Measurements from ENCODE around the gene CST3. TPM values are rescaled to one million over a fixed set of nuclear protein-coding genes. Genes with fewer than 3 reads are reported as not detected.
A peak's percentile ranks its signal among the peaks of the same experiment; 100 is the strongest.

Gene CST3
- total and polyA plus RNA-seq, 10 of the 15 experiments (the other 5 are each of a cell fraction or from before 2014, with no cell fraction given): 11.8 to 127 (median 57.8) TPM

DNA sequence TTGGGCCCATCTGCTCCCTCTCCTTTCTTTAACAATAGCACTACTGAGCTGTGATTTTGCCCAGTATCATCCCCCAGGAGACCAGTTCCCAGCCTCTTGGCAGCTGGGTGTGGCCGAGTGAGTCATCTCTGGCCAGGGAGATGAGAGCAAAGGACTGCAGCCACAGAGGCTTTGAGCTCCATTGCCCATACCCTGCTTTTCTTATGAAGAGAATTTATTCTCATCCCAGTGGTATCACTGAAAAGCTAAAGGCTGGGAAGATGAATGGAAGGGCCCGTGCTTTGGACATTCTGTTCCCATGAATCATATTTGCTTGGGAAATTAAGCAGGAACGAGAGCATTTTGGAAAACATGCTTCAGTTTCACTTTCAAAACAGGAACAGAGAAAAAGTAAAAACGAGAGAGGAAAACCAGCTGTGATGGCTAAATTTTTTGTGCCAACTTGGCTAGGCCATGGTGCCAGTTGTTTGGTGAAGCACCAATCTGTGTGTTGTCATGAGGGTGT is 14.9 kb downstream of the CST3 start (continued):
- no peak for TF ChIP-seq RAD51 (IDR thresholded peaks at IDR 0.05)
- no peak for TF ChIP-seq PAX8 (IDR thresholded peaks at IDR 0.05)
- TF ChIP-seq RFX5 (IDR thresholded peaks at IDR 0.05; ENCODE audit: low read depth, low read length): no peak
- TF ChIP-seq RCOR1 (conservative IDR thresholded peaks at IDR 0.05; ENCODE audit: low read depth, low read length): no peak
- TF ChIP-seq, protein P1, sequence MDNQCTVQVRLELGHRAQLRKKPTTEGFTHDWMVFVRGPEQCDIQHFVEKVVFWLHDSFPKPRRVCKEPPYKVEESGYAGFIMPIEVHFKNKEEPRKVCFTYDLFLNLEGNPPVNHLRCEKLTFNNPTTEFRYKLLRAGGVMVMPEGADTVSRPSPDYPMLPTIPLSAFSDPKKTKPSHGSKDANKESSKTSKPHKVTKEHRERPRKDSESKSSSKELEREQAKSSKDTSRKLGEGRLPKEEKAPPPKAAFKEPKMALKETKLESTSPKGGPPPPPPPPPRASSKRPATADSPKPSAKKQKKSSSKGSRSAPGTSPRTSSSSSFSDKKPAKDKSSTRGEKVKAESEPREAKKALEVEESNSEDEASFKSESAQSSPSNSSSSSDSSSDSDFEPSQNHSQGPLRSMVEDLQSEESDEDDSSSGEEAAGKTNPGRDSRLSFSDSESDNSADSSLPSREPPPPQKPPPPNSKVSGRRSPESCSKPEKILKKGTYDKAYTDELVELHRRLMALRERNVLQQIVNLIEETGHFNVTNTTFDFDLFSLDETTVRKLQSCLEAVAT (IDR thresholded peaks at IDR 0.05): no peak
- no peak for TF ChIP-seq EZH2 (IDR thresholded peaks at IDR 0.05; ENCODE audit: borderline replicate concordance, control insufficient read depth, low read depth, low read length)
- 0 out of 2 replicates have a peak, but pooled peaks have one; percentile 26 for TF ChIP-seq TCF3 (IDR thresholded peaks at IDR 0.05; ENCODE audit: borderline replicate concordance, insufficient read depth, low read depth, low read length)
- TF ChIP-seq NFYB (IDR thresholded peaks at IDR 0.05; ENCODE audit: insufficient read depth, low read depth, low read length): no peak
- TF ChIP-seq, protein P2, sequence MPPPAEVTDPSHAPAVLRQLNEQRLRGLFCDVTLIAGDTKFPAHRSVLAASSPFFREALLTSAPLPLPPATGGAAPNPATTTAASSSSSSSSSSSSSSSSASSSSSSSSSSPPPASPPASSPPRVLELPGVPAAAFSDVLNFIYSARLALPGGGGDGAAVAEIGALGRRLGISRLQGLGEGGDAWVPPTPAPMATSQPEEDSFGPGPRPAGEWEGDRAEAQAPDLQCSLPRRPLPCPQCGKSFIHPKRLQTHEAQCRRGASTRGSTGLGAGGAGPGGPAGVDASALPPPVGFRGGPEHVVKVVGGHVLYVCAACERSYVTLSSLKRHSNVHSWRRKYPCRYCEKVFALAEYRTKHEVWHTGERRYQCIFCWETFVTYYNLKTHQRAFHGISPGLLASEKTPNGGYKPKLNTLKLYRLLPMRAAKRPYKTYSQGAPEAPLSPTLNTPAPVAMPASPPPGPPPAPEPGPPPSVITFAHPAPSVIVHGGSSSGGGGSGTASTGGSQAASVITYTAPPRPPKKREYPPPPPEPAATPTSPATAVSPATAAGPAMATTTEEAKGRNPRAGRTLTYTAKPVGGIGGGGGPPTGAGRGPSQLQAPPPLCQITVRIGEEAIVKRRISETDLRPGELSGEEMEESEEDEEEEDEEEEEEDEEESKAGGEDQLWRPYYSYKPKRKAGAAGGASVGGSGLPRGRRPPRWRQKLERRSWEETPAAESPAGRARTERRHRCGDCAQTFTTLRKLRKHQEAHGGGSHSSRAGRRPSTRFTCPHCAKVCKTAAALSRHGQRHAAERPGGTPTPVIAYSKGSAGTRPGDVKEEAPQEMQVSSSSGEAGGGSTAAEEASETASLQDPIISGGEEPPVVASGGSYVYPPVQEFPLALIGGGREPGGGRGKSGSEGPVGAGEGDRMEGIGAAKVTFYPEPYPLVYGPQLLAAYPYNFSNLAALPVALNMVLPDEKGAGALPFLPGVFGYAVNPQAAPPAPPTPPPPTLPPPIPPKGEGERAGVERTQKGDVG (CRISPR knock-in tag; IDR thresholded peaks at IDR 0.05): no peak
- TF ChIP-seq SUPT20H (IDR thresholded peaks at IDR 0.05; ENCODE audit: borderline replicate concordance, control insufficient read depth, low read depth, low read length): no peak
- TF ChIP-seq PAX5 (IDR thresholded peaks at IDR 0.05; ENCODE audit: borderline replicate concordance, low read depth, low read length): no peak
- TF ChIP-seq HDGF (IDR thresholded peaks at IDR 0.05): no peak
- no peak for TF ChIP-seq CREM (IDR thresholded peaks at IDR 0.05; ENCODE audit: low read depth)
- TF ChIP-seq BCL11A (IDR thresholded peaks at IDR 0.05; ENCODE audit: low read depth, low read length): no peak
- TF ChIP-seq CBX5 (IDR thresholded peaks at IDR 0.05; ENCODE audit: low read depth): no peak
- TF ChIP-seq BHLHE40 (IDR thresholded peaks at IDR 0.05; ENCODE audit: borderline replicate concordance in 1 of 2, low read depth in 2 of 2, low read length in 1 of 2): no peak
- no peak for TF ChIP-seq SREBF2 (IDR thresholded peaks at IDR 0.05; ENCODE audit: low read length)
- no peak for TF ChIP-seq SRF (IDR thresholded peaks at IDR 0.05; ENCODE audit: low read depth in 2 of 2, low read length in 2 of 2)
- no peak for TF ChIP-seq SUZ12 (IDR thresholded peaks at IDR 0.05; ENCODE audit: unreplicated experiment)
- no peak for TF ChIP-seq ASH2L (IDR thresholded peaks at IDR 0.05; ENCODE audit: borderline replicate concordance, low read depth)
- TF ChIP-seq TARDBP (IDR thresholded peaks at IDR 0.05; ENCODE audit: borderline replicate concordance): no peak
- TF ChIP-seq BMI1 (IDR thresholded peaks at IDR 0.05; ENCODE audit: borderline replicate concordance): 0 out of 2 replicates have a peak, but pooled peaks have one; percentile 14
- TF ChIP-seq, protein P3, sequence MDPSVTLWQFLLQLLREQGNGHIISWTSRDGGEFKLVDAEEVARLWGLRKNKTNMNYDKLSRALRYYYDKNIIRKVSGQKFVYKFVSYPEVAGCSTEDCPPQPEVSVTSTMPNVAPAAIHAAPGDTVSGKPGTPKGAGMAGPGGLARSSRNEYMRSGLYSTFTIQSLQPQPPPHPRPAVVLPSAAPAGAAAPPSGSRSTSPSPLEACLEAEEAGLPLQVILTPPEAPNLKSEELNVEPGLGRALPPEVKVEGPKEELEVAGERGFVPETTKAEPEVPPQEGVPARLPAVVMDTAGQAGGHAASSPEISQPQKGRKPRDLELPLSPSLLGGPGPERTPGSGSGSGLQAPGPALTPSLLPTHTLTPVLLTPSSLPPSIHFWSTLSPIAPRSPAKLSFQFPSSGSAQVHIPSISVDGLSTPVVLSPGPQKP (IDR thresholded peaks at IDR 0.05; ENCODE audit: low read depth, low read length): no peak
- TF ChIP-seq CEBPB (IDR thresholded peaks at IDR 0.05; ENCODE audit: borderline replicate concordance in 1 of 2, low read depth in 2 of 2, low read length in 2 of 2): no peak
- TF ChIP-seq MEF2B (IDR thresholded peaks at IDR 0.05; ENCODE audit: partially characterized antibody, poor library complexity, severe bottlenecking): peak; percentile 63
- no peak for TF ChIP-seq ZSCAN29 (IDR thresholded peaks at IDR 0.05)
- no peak for TF ChIP-seq BRCA1 (IDR thresholded peaks at IDR 0.05; ENCODE audit: low read depth, low read length)
- no peak for TF ChIP-seq MXI1 (IDR thresholded peaks at IDR 0.05; ENCODE audit: low read depth, low read length)

Measured in GM12878 (cell line).